Breast epithelium (tissue), 3 donors: Measurements from ENCODE around the gene BORCS6.

Experiments
- CTCF ChIP-seq, 3 donors: fragments of 450-650 bp; IDR thresholded peaks; one replicate each; pipeline ENCODE4 v1.5.1; 2016 to 2017; ENCODE audit warnings: antibody characterized with exemption in 3 of 3, mild to moderate bottlenecking in 3 of 3, moderate library complexity in 3 of 3
- POLR2AphosphoS5 ChIP-seq, 3 donors: sonication (generic); formaldehyde crosslinking; IDR thresholded peaks; one replicate each; pipeline ENCODE4 v1.6.1; 2017; ENCODE audit warnings: antibody characterized with exemption in 3 of 3

- no peak for TF ChIP-seq POLR2AphosphoS5 (IDR thresholded peaks at IDR 0.05)
- no peak for TF ChIP-seq CTCF (IDR thresholded peaks at IDR 0.05)
These were observed 36.9 kb downstream of the BORCS6 start for GRCh38 chr17:8153031-8153451.
